Endothelial cell of umbilical vein (primary cell): ENCODE results near the gene FGFR3. TPM values are rescaled to one million over a fixed set of nuclear protein-coding genes. Genes with fewer than 3 reads are reported as not detected.

Experiments
- BruUV-seq: library from RNA; stranded (reverse); fragments of 400-500 nt; replicated peaks from 2 replicates; lab custom pipeline; 2021; lab: Mats Ljungman, UMichigan
- CTCF ChIA-PET: fragments of 300-600, 350-600 bp; sonication (Branson Sonifier 250); formaldehyde crosslinking; loops from one replicate; lab custom pipeline; 2021; ENCODE audit warnings: antibody characterized with exemption, inconsistent platforms; lab: Charles Lee
- POLR2A ChIA-PET: fragments of 300-600, 350-600 bp; sonication (Branson Sonifier 250); formaldehyde crosslinking; loops from one replicate; lab custom pipeline; 2021; ENCODE audit warnings: antibody characterized with exemption, inconsistent platforms; lab: Charles Lee
- DNase-seq: peaks from one replicate; pipeline ENCODE4 v3.0.0-alpha.2; 2011; ENCODE audit warnings: low read depth, low spot score
- FAIRE-seq: peaks from 2 replicates; lab custom pipeline; 2011; peaks lifted over from hg19 to GRCh38; lab: Jason Lieb, UNC
- H2AFZ ChIP-seq: 2 replicates; pipeline ENCODE4 v1.6.0; 2012; ENCODE audit warnings: low read depth, low read length, control low read depth, inconsistent platforms
- H3K27ac ChIP-seq: 2 replicates; pipeline ENCODE4 v1.5.1; 2011; ENCODE audit warnings: low read depth, mild to moderate bottlenecking, control low read depth, low read length, moderate library complexity; ENCODE audit not compliant: insufficient read depth
- H3K27me3 ChIP-seq, 2 experiments: 2 replicates each; pipeline versions ENCODE4 v1.6.0 to v1.6.1; 2011; ENCODE audit warnings: low read length in 2 of 2, mixed read lengths in 1 of 2; ENCODE audit not compliant: control insufficient read depth in 2 of 2, insufficient read depth in 2 of 2
- H3K36me3 ChIP-seq, 2 experiments: 2 replicates in 1 of 2; 3 replicates in 1 of 2; pipeline ENCODE4 v1.5.1; 2011; ENCODE audit warnings: low read length in 2 of 2, mild to moderate bottlenecking in 1 of 2, moderate library complexity in 1 of 2; ENCODE audit not compliant: control insufficient read depth in 2 of 2, insufficient read depth in 2 of 2; ENCODE audit errors: extremely low read depth in 1 of 2
- H3K4me1 ChIP-seq: 3 replicates; pipeline ENCODE4 v1.5.1; 2011; ENCODE audit warnings: mild to moderate bottlenecking, low read length; ENCODE audit not compliant: control insufficient read depth, insufficient read depth; ENCODE audit errors: extremely low read depth
- H3K4me2 ChIP-seq: 2 replicates; pipeline ENCODE4 v1.6.1; 2011; ENCODE audit warnings: low read length, control low read depth, mixed read lengths; ENCODE audit not compliant: insufficient read depth
- H3K4me3 ChIP-seq, 3 experiments: fragments of 200-600 bp in 1 of 3; sonication (generic), shearing (Covaris generic) in 1 of 3; replicated peaks in 1 of 3; 2 replicates each; pipeline ENCODE4 v1.5.1; 2011 to 2016; ENCODE audit warnings: control low read depth in 3 of 3, low read length in 3 of 3, mild to moderate bottlenecking in 2 of 3, inconsistent platforms in 1 of 3, low read depth in 1 of 3, moderate library complexity in 1 of 3; ENCODE audit not compliant: insufficient read depth in 1 of 3
- H3K79me2 ChIP-seq: 2 replicates; pipeline ENCODE4 v1.6.0; 2012; ENCODE audit warnings: low read length, inconsistent platforms; ENCODE audit not compliant: control insufficient read depth, insufficient read depth
- H3K9ac ChIP-seq: replicated peaks from 2 replicates; pipeline ENCODE3; 2011; ENCODE audit warnings: low read length, control low read depth; ENCODE audit not compliant: insufficient read depth; ENCODE audit errors: extremely low read depth
- H3K9me1 ChIP-seq: replicated peaks from 3 replicates; pipeline ENCODE4 v1.6.0; 2011; ENCODE audit warnings: mild to moderate bottlenecking, low read length; ENCODE audit not compliant: control insufficient read depth, insufficient read depth; ENCODE audit errors: extremely low read depth
- H3K9me3 ChIP-seq: replicated peaks from 2 replicates; pipeline ENCODE4 v1.5.1; 2012; ENCODE audit warnings: low read length, inconsistent platforms; ENCODE audit not compliant: control insufficient read depth, insufficient read depth
- H4K20me1 ChIP-seq: replicated peaks from 2 replicates; pipeline ENCODE3; 2011; ENCODE audit warnings: mild to moderate bottlenecking, low read length; ENCODE audit not compliant: control insufficient read depth, insufficient read depth; ENCODE audit errors: extremely low read depth
- EZH2 ChIP-seq: IDR thresholded peaks from 2 replicates; pipeline ENCODE4 v1.6.1; 2012; ENCODE audit warnings: borderline replicate concordance, low read depth, mild to moderate bottlenecking, moderate library complexity, low read length, inconsistent platforms; ENCODE audit not compliant: severe bottlenecking
- FOS ChIP-seq: IDR thresholded peaks from 2 replicates; pipeline ENCODE4 v1.6.1; 2011; ENCODE audit warnings: mild to moderate bottlenecking, low read length, moderate library complexity, borderline replicate concordance; ENCODE audit not compliant: insufficient read depth
- GATA2 ChIP-seq: IDR thresholded peaks from 2 replicates; pipeline ENCODE4 v1.7.0; 2011; ENCODE audit warnings: low read depth, mild to moderate bottlenecking, moderate library complexity, mixed read lengths, low read length; ENCODE audit not compliant: insufficient read length, insufficient read depth
- JUN ChIP-seq: IDR thresholded peaks from 2 replicates; pipeline ENCODE4 v1.6.1; 2011; ENCODE audit warnings: borderline replicate concordance, low read depth; ENCODE audit not compliant: insufficient read length, insufficient read depth
- MYC ChIP-seq: IDR thresholded peaks from one replicate; pipeline ENCODE4 v1.6.1; 2011; ENCODE audit warnings: mild to moderate bottlenecking, low read depth, low read length
- POLR2A ChIP-seq: IDR thresholded peaks from 2 replicates; pipeline ENCODE4 v1.6.1; 2012; ENCODE audit warnings: low read depth, mild to moderate bottlenecking, control low read depth, low read length
- POLR2AphosphoS5 ChIP-seq: IDR thresholded peaks from 2 replicates; pipeline ENCODE4 v1.6.1; 2012; ENCODE audit warnings: low read depth, mild to moderate bottlenecking, control low read depth, low read length, moderate library complexity; ENCODE audit not compliant: insufficient read depth
- dilution Hi-C: fragments of 300-500 bp; cut with MboI; formaldehyde crosslinking; loops from one replicate; pipeline ENCODE4 v1.15.0; 2019; ENCODE audit warnings: low sequenced_read_pairs; ENCODE audit not compliant: extremely low pct_ligation_motif_present
- intact Hi-C: fragments of 100-400 bp; cut with micrococcal nuclease; formaldehyde crosslinking; loops from one replicate; pipeline ENCODE4 v1.10.0; 2022
- polyA plus RNA-seq, 4 experiments: library from polyadenylated mRNA; depleted of rRNA in 3 of 4; stranded (reverse) in 3 of 4; unstranded in 1 of 4; fragments of >200 nt; gene quantifications; 2 replicates each; pipeline versions ENCODE4 v1.2.1 to v1.2.3, GENCODE V29; 2011 to 2012; ENCODE audit warnings: missing spikeins in 1 of 4
- total RNA-seq: library from RNA; stranded (reverse); gene quantifications from 2 replicates; pipeline ENCODE4 v1.2.3, GENCODE V29; 2021
- TF ChIP-seq, protein P1 (sequence below), 2 donors: IDR thresholded peaks; 1 replicate in 1 of 2; 2 replicates in 1 of 2; pipeline ENCODE4 v1.5.1; 2011; ENCODE audit warnings: low read length in 2 of 2, mild to moderate bottlenecking in 2 of 2, moderate library complexity in 2 of 2, control low read depth in 1 of 2, inconsistent platforms in 1 of 2, low read depth in 1 of 2; ENCODE audit not compliant: insufficient read depth in 1 of 2; ENCODE audit errors: extremely low read depth in 1 of 2
- TF ChIP-seq, protein P2 (sequence below): IDR thresholded peaks from 2 replicates; pipeline ENCODE4 v1.6.1; 2011; ENCODE audit not compliant: insufficient read depth, insufficient read length

The FGFR3 gene
- total and polyA plus RNA-seq, 2 donors (not counting 3 experiments of a cell fraction or from before 2014, with no cell fraction given): 0.73 to 1.2 TPM

DNA sequence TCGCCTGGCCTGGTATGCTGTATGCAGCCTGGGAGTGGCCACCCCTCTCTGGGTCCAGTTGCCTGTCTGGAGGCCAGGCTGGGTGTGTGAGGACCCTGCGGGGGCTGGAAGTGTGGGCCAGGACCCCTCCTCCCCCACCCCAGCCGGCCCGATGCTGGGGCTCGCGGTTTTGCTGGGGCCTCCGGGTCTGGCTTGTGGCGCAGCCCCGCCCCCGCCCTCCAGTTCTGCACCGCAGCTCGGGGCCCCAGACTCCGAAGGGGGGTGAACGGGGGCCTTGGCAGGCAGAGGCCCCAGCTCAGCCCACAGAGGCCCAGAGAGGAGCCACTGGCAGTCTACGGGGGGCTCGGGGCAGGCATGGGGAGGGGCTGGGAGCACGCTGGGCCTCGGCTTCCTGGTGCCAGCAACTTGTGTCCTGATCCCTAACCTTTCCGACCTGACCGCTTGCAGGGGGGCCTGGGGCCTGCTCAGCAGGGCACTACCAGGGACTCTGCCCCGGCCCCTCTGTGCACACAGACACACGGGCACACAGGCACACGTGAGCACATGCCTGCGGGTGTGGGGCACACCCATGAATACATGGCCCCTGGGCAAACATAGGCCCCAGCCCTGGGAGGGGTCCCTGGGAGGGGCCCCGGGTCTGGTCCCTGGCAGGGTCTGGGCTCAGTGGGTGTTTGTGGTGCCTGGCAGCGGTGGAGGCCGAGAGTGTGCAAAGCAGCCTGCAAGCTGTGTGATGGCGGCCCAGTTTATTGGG is 21.4 kb upstream of the FGFR3 start:
- TF ChIP-seq POLR2A (no peak), JUN (no peak), FOS (no peak), POLR2AphosphoS5 (no peak), GATA2 (no peak), EZH2 (no peak), MYC (no peak)
- TF ChIP-seq, protein P1, sequence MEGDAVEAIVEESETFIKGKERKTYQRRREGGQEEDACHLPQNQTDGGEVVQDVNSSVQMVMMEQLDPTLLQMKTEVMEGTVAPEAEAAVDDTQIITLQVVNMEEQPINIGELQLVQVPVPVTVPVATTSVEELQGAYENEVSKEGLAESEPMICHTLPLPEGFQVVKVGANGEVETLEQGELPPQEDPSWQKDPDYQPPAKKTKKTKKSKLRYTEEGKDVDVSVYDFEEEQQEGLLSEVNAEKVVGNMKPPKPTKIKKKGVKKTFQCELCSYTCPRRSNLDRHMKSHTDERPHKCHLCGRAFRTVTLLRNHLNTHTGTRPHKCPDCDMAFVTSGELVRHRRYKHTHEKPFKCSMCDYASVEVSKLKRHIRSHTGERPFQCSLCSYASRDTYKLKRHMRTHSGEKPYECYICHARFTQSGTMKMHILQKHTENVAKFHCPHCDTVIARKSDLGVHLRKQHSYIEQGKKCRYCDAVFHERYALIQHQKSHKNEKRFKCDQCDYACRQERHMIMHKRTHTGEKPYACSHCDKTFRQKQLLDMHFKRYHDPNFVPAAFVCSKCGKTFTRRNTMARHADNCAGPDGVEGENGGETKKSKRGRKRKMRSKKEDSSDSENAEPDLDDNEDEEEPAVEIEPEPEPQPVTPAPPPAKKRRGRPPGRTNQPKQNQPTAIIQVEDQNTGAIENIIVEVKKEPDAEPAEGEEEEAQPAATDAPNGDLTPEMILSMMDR (IDR thresholded peaks at IDR 0.05; ENCODE audit: extremely low read depth in 1 of 2, insufficient read depth in 1 of 2, low read depth in 1 of 2, low read length in 2 of 2): no peak
- TF ChIP-seq, protein P2, sequence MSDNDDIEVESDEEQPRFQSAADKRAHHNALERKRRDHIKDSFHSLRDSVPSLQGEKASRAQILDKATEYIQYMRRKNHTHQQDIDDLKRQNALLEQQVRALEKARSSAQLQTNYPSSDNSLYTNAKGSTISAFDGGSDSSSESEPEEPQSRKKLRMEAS: no peak
- H3K27me3 ChIP-seq: no peaks in the 10 kb centered on the region
- intact Hi-C loops (no loop called here), dilution Hi-C loops (no loop called here)
- H3K36me3 ChIP-seq: no peaks in the 10 kb centered on the region
- FAIRE-seq: no peak
- no peaks in the 10 kb centered on the region for H3K79me2 ChIP-seq
- H3K9me1 ChIP-seq: no peaks in the 10 kb centered on the region
- DNase-seq: no peak
- H3K9ac ChIP-seq: no peak overlapping the region
- no peaks in the 10 kb centered on the region for H3K4me1 ChIP-seq
- ChIA-PET CTCF (no interaction called here), POLR2A (no interaction called here)
- H3K4me3 ChIP-seq: no peak overlapping the region
- H4K20me1 ChIP-seq: no peaks in the 10 kb centered on the region
- BruUV-seq: no TSS peak
- no peak overlapping the region for H3K27ac ChIP-seq
- no peak overlapping the region for H3K4me2 ChIP-seq
- H2AFZ ChIP-seq: no peak overlapping the region
- no peaks in the 10 kb centered on the region for H3K9me3 ChIP-seq
